Ovary (tissue), 3 donors: ENCODE data around the gene RIPOR2.

Experiments
- CTCF ChIP-seq, 3 donors: fragments of 450-650 bp in 2 of 3; fragments of 200-600 bp in 1 of 3; IDR thresholded peaks; one replicate each; pipeline versions ENCODE4 v1.5.1 to v1.8.0; 2016 to 2022; ENCODE audit warnings: antibody characterized with exemption in 3 of 3, mild to moderate bottlenecking in 1 of 3
- EP300 ChIP-seq: sonication (generic); formaldehyde crosslinking; IDR thresholded peaks from one replicate; pipeline ENCODE4 v1.6.1; 2017; ENCODE audit warnings: antibody characterized with exemption
- POLR2A ChIP-seq: fragments of 450-650 bp; IDR thresholded peaks from one replicate; pipeline ENCODE4 v1.6.1; 2017; ENCODE audit warnings: antibody characterized with exemption, mild to moderate bottlenecking, moderate library complexity
- donor health status: DM: no; HTN: no; CAD: no.

GRCh38 chr6:24851086-24851485, 84.7 kb downstream of the RIPOR2 start:
- TF ChIP-seq POLR2A (no peak), CTCF (IDR thresholded peaks at IDR 0.05) (no peak), EP300 (no peak)
